GM12878 (cell line): ENCODE results near the gene CAMK2G. TPM values are rescaled to one million over a fixed set of nuclear protein-coding genes. Genes with fewer than 3 reads are reported as not detected.

ENCODE experiments used
- ATAC-seq: fragments of 200-7000 bp; cut with Tn5 transposase; 3 replicates; pipeline ENCODE4 v1.9.1; 2020; ENCODE audit warnings: mild to moderate bottlenecking, moderate library complexity
- BruUV-seq: library from RNA; stranded (reverse); fragments of 400-500 nt; replicated peaks from 2 replicates; lab custom pipeline; 2021; lab: Mats Ljungman, UMichigan
- CTCF ChIA-PET: fragments of 300-600 bp; sonication (Branson Sonifier 250); formaldehyde crosslinking; extraction: SDS; loops from one replicate; lab custom pipeline; 2021; ENCODE audit warnings: inconsistent platforms; lab: Yijun Ruan, JAX
- POLR2A ChIA-PET: fragments of 350-600 bp; formaldehyde crosslinking; extraction: SDS; loops from one replicate; lab custom pipeline; 2021; ENCODE audit warnings: inconsistent platforms; lab: Charles Lee
- RAD21 ChIA-PET: fragments of 300-600 bp; sonication (Branson Sonifier 250); formaldehyde crosslinking; loops from one replicate; lab custom pipeline; 2023; ENCODE audit warnings: antibody characterized with exemption; ENCODE audit not compliant: unreplicated experiment; lab: Charles Lee
- SMC1A ChIA-PET: fragments of 300-600 bp; sonication (Branson Sonifier 250); formaldehyde crosslinking; loops from one replicate; lab custom pipeline; 2023; ENCODE audit not compliant: unreplicated experiment, uncharacterized antibody; lab: Charles Lee
- DNase-seq: peaks from one replicate; pipeline ENCODE4 v3.0.0-alpha.2; 2011; ENCODE audit warnings: low read depth, low spot score
- FAIRE-seq: peaks from 3 replicates; lab custom pipeline; 2011; peaks lifted over from hg19 to GRCh38; lab: Jason Lieb, UNC
- H2AFZ ChIP-seq: 2 replicates; pipeline ENCODE4 v1.6.0; 2011; ENCODE audit warnings: low read depth, low read length, control low read depth; ENCODE audit not compliant: control insufficient read depth
- H3K27ac ChIP-seq: 2 replicates; pipeline ENCODE4 v1.5.1; 2011; ENCODE audit warnings: control low read depth; ENCODE audit not compliant: control insufficient read depth, insufficient read depth
- H3K27me3 ChIP-seq, 2 experiments: replicated peaks in 1 of 2; 2 replicates each; pipeline versions ENCODE4 v1.6.0 to v1.6.1; 2011; ENCODE audit warnings: low read length in 1 of 2; ENCODE audit not compliant: control insufficient read depth in 2 of 2, insufficient read depth in 2 of 2
- H3K36me3 ChIP-seq, 2 experiments: 2 replicates each; pipeline ENCODE4 v1.5.1; 2011; ENCODE audit warnings: low read length in 1 of 2; ENCODE audit not compliant: control insufficient read depth in 2 of 2, insufficient read depth in 2 of 2
- H3K4me1 ChIP-seq: 2 replicates; pipeline ENCODE4 v1.6.1; 2011; ENCODE audit warnings: mild to moderate bottlenecking, low read length, moderate library complexity, mixed read lengths; ENCODE audit not compliant: control insufficient read depth, insufficient read depth
- H3K4me2 ChIP-seq: 2 replicates; pipeline ENCODE4 v1.6.0; 2011; ENCODE audit warnings: control low read depth; ENCODE audit not compliant: control insufficient read depth, insufficient read depth
- H3K4me3 ChIP-seq: fragments of 200-600 bp; sonication (generic); 2 replicates; pipeline ENCODE4 v1.5.1; 2016
- H3K79me2 ChIP-seq: 2 replicates; pipeline ENCODE4 v1.6.0; 2011; ENCODE audit warnings: low read length; ENCODE audit not compliant: control insufficient read depth, insufficient read depth
- H3K9ac ChIP-seq: 2 replicates; pipeline ENCODE4 v1.8.0; 2011; ENCODE audit warnings: low read length, control low read depth, mixed read lengths; ENCODE audit not compliant: control insufficient read depth, insufficient read depth
- H3K9me3 ChIP-seq: replicated peaks from 3 replicates; pipeline ENCODE4 v1.5.1; 2011; ENCODE audit warnings: mild to moderate bottlenecking, low read length; ENCODE audit not compliant: control insufficient read depth, insufficient read depth
- H4K20me1 ChIP-seq: 2 replicates; pipeline ENCODE4 v1.6.0; 2011; ENCODE audit not compliant: control insufficient read depth, insufficient read depth
- BCLAF1 ChIP-seq: fragments of 450-650 bp; IDR thresholded peaks from 2 replicates; pipeline ENCODE4 v1.6.1; 2017; ENCODE audit warnings: antibody characterized with exemption, mild to moderate bottlenecking, moderate library complexity
- CEBPB ChIP-seq, 2 experiments: fragments of 150-350 bp in 1 of 2; IDR thresholded peaks; 2 replicates each; pipeline ENCODE4 v1.6.1; 2012 to 2014; ENCODE audit warnings: low read depth in 2 of 2, low read length in 2 of 2, borderline replicate concordance in 1 of 2, inconsistent platforms in 1 of 2
- CHD4 ChIP-seq: fragments of 200-600 bp; sonication (generic); IDR thresholded peaks from 2 replicates; pipeline ENCODE4 v1.6.1; 2016; ENCODE audit warnings: mild to moderate bottlenecking
- CTCF ChIP-seq, 3 experiments: IDR thresholded peaks in 2 of 3; conservative IDR thresholded peaks in 1 of 3; 2 replicates each; pipeline ENCODE4 v1.5.1; 2011; ENCODE audit warnings: low read depth in 3 of 3, low read length in 3 of 3, mild to moderate bottlenecking in 3 of 3, control low read depth in 2 of 3, moderate library complexity in 2 of 3, inconsistent platforms in 1 of 3, mixed read lengths in 1 of 3; ENCODE audit not compliant: control insufficient read depth in 2 of 3, insufficient read depth in 1 of 3; ENCODE audit errors: extremely low read depth in 1 of 3
- EZH2 ChIP-seq: IDR thresholded peaks from 2 replicates; pipeline ENCODE4 v1.6.1; 2012; ENCODE audit warnings: low read depth, mild to moderate bottlenecking, control low read depth, inconsistent platforms, low read length, borderline replicate concordance; ENCODE audit not compliant: control insufficient read depth
- IKZF1 ChIP-seq: fragments of 450-650 bp; conservative IDR thresholded peaks from 2 replicates; pipeline ENCODE4 v1.6.1; 2017; ENCODE audit warnings: antibody characterized with exemption, mild to moderate bottlenecking
- KLF5 ChIP-seq: fragments of 450-650 bp; IDR thresholded peaks from 2 replicates; pipeline ENCODE4 v1.6.1; 2014; ENCODE audit warnings: mild to moderate bottlenecking; ENCODE audit not compliant: partially characterized antibody
- NFXL1 ChIP-seq: fragments of 450-650 bp; IDR thresholded peaks from 2 replicates; pipeline ENCODE4 v1.6.1; 2017; ENCODE audit warnings: antibody characterized with exemption, mild to moderate bottlenecking, borderline replicate concordance
- NR2C1 ChIP-seq: fragments of 450-650 bp; IDR thresholded peaks from 2 replicates; pipeline ENCODE4 v1.6.1; 2017; ENCODE audit warnings: antibody characterized with exemption, mild to moderate bottlenecking, moderate library complexity
- PAX5 ChIP-seq: IDR thresholded peaks from 2 replicates; pipeline ENCODE4 v1.6.1; 2011; ENCODE audit warnings: low read depth, low read length, borderline replicate concordance
- POLR2A ChIP-seq: IDR thresholded peaks from 2 replicates; pipeline ENCODE4 v1.6.1; 2011; ENCODE audit warnings: low read depth, mild to moderate bottlenecking, low read length
- POLR2AphosphoS2 ChIP-seq: IDR thresholded peaks from 2 replicates; pipeline ENCODE4 v1.6.1; 2011; ENCODE audit warnings: low read depth, mild to moderate bottlenecking, low read length, improper control_type of control experiment, moderate library complexity
- SMAD5 ChIP-seq: IDR thresholded peaks from 2 replicates; pipeline ENCODE4 v1.6.1; 2016; ENCODE audit warnings: antibody characterized with exemption, low read depth
- ZBTB4 ChIP-seq: fragments of 450-650 bp; formaldehyde crosslinking; IDR thresholded peaks from 2 replicates; pipeline ENCODE4 v1.4.0; 2022; ENCODE audit warnings: mild to moderate bottlenecking, moderate library complexity
- ZSCAN29 ChIP-seq: fragments of 450-650 bp; IDR thresholded peaks from 2 replicates; pipeline ENCODE4 v1.6.1; 2017; ENCODE audit warnings: mild to moderate bottlenecking, moderate library complexity
- WGBS: methylation state at CpG from one replicate; pipeline ENCODE4 v1.1.6; 2016; ENCODE audit warnings: low lambda C conversion rate; ENCODE audit not compliant: insufficient replicate concordance, insufficient coverage; ENCODE audit errors: missing lambda C conversion rate; 5-methylcytosine and 5-hydroxymethylcytosine counted together
- in situ Hi-C: fragments of 300-500 bp; cut with MboI; formaldehyde crosslinking; loops from 9 replicates; pipeline ENCODE4 v1.14.3; 2018; ENCODE audit warnings: mixed read lengths
- intact Hi-C: fragments of 100-400 bp; cut with micrococcal nuclease; formaldehyde crosslinking; loops from one replicate; pipeline ENCODE4 v1.14.2; 2022; ENCODE audit not compliant: unreplicated experiment
- polyA plus RNA-seq, 11 experiments: library from polyadenylated mRNA; depleted of rRNA in 4 of 11; unstranded in 6 of 11; stranded (reverse) in 5 of 11; fragments of >200 nt; fragmentation: Nextera tagmentation in 4 of 11; fragmentation: Illumina TruSeq in 1 of 11; extraction: Ambion mirVana in 4 of 11; extraction: Trizol in 1 of 11; gene quantifications; 1 replicate in 1 of 11; 2 replicates in 10 of 11; pipeline versions ENCODE4 v1.2.1 to v1.2.3, GENCODE V29; 2011 to 2016; ENCODE audit warnings: inconsistent platforms in 2 of 11, missing spikeins in 2 of 11, low read depth in 1 of 11
- total RNA-seq, 4 experiments: library from RNA; depleted of rRNA in 3 of 4; stranded (reverse); fragments of >200 nt in 3 of 4; fragmentation: Illumina TruSeq in 1 of 4; extraction: Trizol in 1 of 4; gene quantifications; 2 replicates each; pipeline versions ENCODE4 v1.2.1 to v1.2.3, GENCODE V29; 2013 to 2021

Gene CAMK2G
- total and polyA plus RNA-seq, 10 of the 15 experiments (the other 5 are each of a cell fraction or from before 2014, with no cell fraction given): 5.5 to 24.3 (median 16.9) TPM

GRCh38 chr10:73881221-73881919 lies 7.0 kb upstream of the CAMK2G start:
- Histone ChIP-seq H3K9me3 (no peaks in the 10 kb centered on the region), H3K79me2 (no peaks in the 10 kb centered on the region), H3K4me3 (no peak overlapping the region), H3K27me3 (no peaks in the 10 kb centered on the region), H3K27ac (no peak overlapping the region), H3K9ac (no peak overlapping the region), H3K4me1 (peaks cover 4% of the 10 kb centered on the region; the same call in 1 of the 2 replicates), H3K36me3 (no peaks in the 10 kb centered on the region), H2AFZ (no peak overlapping the region), H4K20me1 (no peaks in the 10 kb centered on the region), H3K4me2 (no peak overlapping the region)
- intact Hi-C loops: no loop called here
- SMC1A ChIA-PET: interaction anchor here (1.0 to 27.4 kb wide), 5 partner anchors 8 to 228 kb away, joined by 3 to 1048 read pairs (median 36); no protein-coding TSS in a partner anchor
- no TSS peak for BruUV-seq
- no peak for DNase-seq
- RAD21 ChIA-PET: interaction anchor here (0.6 to 21.4 kb wide), 5 partner anchors 33 to 215 kb away, joined by 3 to 616 read pairs (median 22); no protein-coding TSS in a partner anchor
- CTCF ChIA-PET: interaction anchor here (0.9 to 19.8 kb wide), 14 partner anchors 7 to 221 kb away, joined by 3 to 930 read pairs (median 22); partner anchors contain the start of gene ZSWIM8
- in situ Hi-C loops: loop anchor here (5.0 to 25.0 kb wide), 4 partner anchors 34 to 1353 kb away; partner anchors contain the start of gene COMTD1
- TF ChIP-seq EZH2 (no peak), NR2C1 (no peak), KLF5 (no peak), ZSCAN29 (no peak), PAX5 (no peak), POLR2A (no peak), ZBTB4 (CRISPR knock-in tag) (no peak), POLR2AphosphoS2 (no peak), BCLAF1 (no peak), SMAD5 (no peak), CHD4 (no peak), CEBPB (IDR thresholded peaks at IDR 0.05; ENCODE audit: borderline replicate concordance in 1 of 2, low read depth in 2 of 2, low read length in 2 of 2) (no peak), IKZF1 (no peak), NFXL1 (no peak), CTCF (IDR thresholded peaks at IDR 0.05 in 2 of 3, conservative IDR thresholded peaks at IDR 0.05 in 1 of 3; ENCODE audit: control insufficient read depth in 2 of 3, extremely low read depth in 1 of 3, insufficient read depth in 1 of 3, low read depth in 3 of 3, low read length in 3 of 3) (no peak)
- no peak for ATAC-seq
- POLR2A ChIA-PET: interaction anchor here (0.5 kb wide), 1 partner anchor 58 kb away, joined by 3 read pairs; no protein-coding TSS in a partner anchor
- FAIRE-seq: no peak
- 31% methylated on average over 3 of the region's 3 CpGs for WGBS
